SH-SY5Y (cell line): ENCODE measurements around the gene SYNDIG1.

Source experiments
- GATA2 ChIP-seq: IDR thresholded peaks from 2 replicates; pipeline ENCODE4 v1.6.1; 2011; ENCODE audit warnings: mild to moderate bottlenecking, low read depth, low read length
- GATA3 ChIP-seq: IDR thresholded peaks from 2 replicates; pipeline ENCODE4 v1.6.1; 2011; ENCODE audit warnings: low read depth, mild to moderate bottlenecking, low read length, moderate library complexity

GRCh38 chr20:24610341-24611115 lies 141.1 kb downstream of the SYNDIG1 start:
- TF ChIP-seq GATA2 (no peak), GATA3 (no peak)
